Measurements from ENCODE around the gene BCAT1. TPM values are rescaled to one million over a fixed set of nuclear protein-coding genes. Genes with fewer than 3 reads are reported as not detected.

BCAT1 gene
- total and polyA plus RNA-seq, 2 of the 8 experiments (the other 6 are each of a cell fraction or from before 2014, with no cell fraction given) = 19.7 to 263 TPM

GRCh38 chr12:24944601-24944975, 4.3 kb downstream of the BCAT1 start:
- 78% methylated on average over 2 of the region's 2 CpGs; no CpG with 5 or more reads in 1 of the 2 experiments for WGBS, 2 experiments (ENCODE audit: extremely low coverage in 1 of 2, insufficient coverage in 1 of 2, insufficient read length in 1 of 2, insufficient replicate concordance in 2 of 2, low coverage in 1 of 2, low lambda C conversion rate in 2 of 2, missing lambda C conversion rate in 1 of 2)
- Histone ChIP-seq H3K23ac (ENCODE audit: insufficient read length) (no peak overlapping the region), H4K91ac (replicated peaks; ENCODE audit: insufficient read length, low read length) (no peak overlapping the region), H4K8ac (ENCODE audit: extremely low read depth, insufficient read depth, low read length) (no peak overlapping the region), H3K9ac (replicated peaks in 1 of 4; ENCODE audit: extremely low read depth in 1 of 4, low read depth in 3 of 4, low read length in 3 of 4) (no peak overlapping the region), H3K23me2 (ENCODE audit: low read depth, low read length) (peaks cover 9% of the 10 kb centered on the region), H3K14ac (ENCODE audit: insufficient read length) (no peak overlapping the region), H3K27ac (ENCODE audit: low read depth, low read length) (no peak overlapping the region), H3K4me2 (ENCODE audit: insufficient read depth in 1 of 2, low read depth in 2 of 2, low read length in 2 of 2) (peak overlapping the region in 1 of 2 experiments; percentile 29; a peak in 1 of 4 replicates), H3K4ac (replicated peaks; ENCODE audit: insufficient read length, low read depth, low read length) (no peak overlapping the region), H3K79me2 (ENCODE audit: control insufficient read depth in 1 of 2, insufficient read depth in 2 of 2, low read length in 2 of 2) (peaks cover 12 to 95% of the 10 kb centered on the region in 2 experiments), H3K79me1 (ENCODE audit: low read depth, low read length) (peaks cover 2% of the 10 kb centered on the region), H4K20me1 (replicated peaks in 1 of 2; ENCODE audit: control insufficient read depth in 1 of 2, insufficient read depth in 2 of 2, low read length in 2 of 2) (no peaks in the 10 kb centered on the region), H3K18ac (ENCODE audit: extremely low read depth, low read length) (no peak overlapping the region), H4K5ac (ENCODE audit: insufficient read length, low read depth, low read length) (peak overlapping the region; percentile 53), H2AFZ (ENCODE audit: low read length) (no peak overlapping the region), H3K27me3 (replicated peaks in 1 of 4; ENCODE audit: control insufficient read depth in 3 of 4, extremely low read depth in 1 of 4, insufficient read depth in 3 of 4, low read length in 3 of 4) (no peaks in the 10 kb centered on the region), H3K4me1 (replicated peaks in 1 of 4; ENCODE audit: control insufficient read depth in 3 of 4, insufficient read depth in 4 of 4, low read length in 3 of 4) (peaks cover under 1 to 30% (median 18%) of the 10 kb centered on the region in 4 experiments; a peak in 4 of 7 replicates), H3K56ac (replicated peaks; ENCODE audit: insufficient read length, low read depth, low read length) (no peak overlapping the region), H2BK5ac (ENCODE audit: low read depth, low read length) (no peak overlapping the region), H3K4me3 (ENCODE audit: extremely low read depth in 1 of 4, insufficient read depth in 2 of 4, low read depth in 3 of 4, low read length in 4 of 4) (no peak overlapping the region), H3K36me3 (ENCODE audit: control insufficient read depth in 2 of 4, insufficient read depth in 4 of 4, low read length in 3 of 4) (peaks cover 0 to 24% (median 1%) of the 10 kb centered on the region in 4 experiments; a peak in 2 of 8 replicates), H3K9me3 (ENCODE audit: insufficient read depth in 2 of 2, low read depth in 1 of 2, low read length in 1 of 2) (no peaks in the 10 kb centered on the region), H2BK120ac (replicated peaks; ENCODE audit: low read depth, low read length) (no peak overlapping the region), H2BK12ac (ENCODE audit: low read depth, low read length) (no peak overlapping the region), H2BK20ac (ENCODE audit: low read length) (no peak overlapping the region), H2AK5ac (ENCODE audit: low read depth, low read length) (no peak overlapping the region), H2BK15ac (ENCODE audit: low read length) (no peak overlapping the region)
- DNase-seq (ENCODE audit: low read depth in 1 of 2, low spot score in 2 of 2) (no peak), FAIRE-seq (no peak)
- ChIA-PET CTCF (ENCODE audit: partially characterized antibody) (interaction anchor here (3.3 kb wide), 1 partner anchor 15 kb away, joined by 11 read pairs; no protein-coding TSS in a partner anchor), POLR2A (ENCODE audit: partially characterized antibody) (interaction anchor here (0.8 to 22.8 kb wide), 7 partner anchors 11 to 115 kb away, joined by 3 to 468 read pairs (median 4); no protein-coding TSS in a partner anchor)
- TF ChIP-seq RFX5 (IDR thresholded peaks at IDR 0.05; ENCODE audit: borderline replicate concordance, low read depth, low read length) (no peak), EP300 (IDR thresholded peaks at IDR 0.05; ENCODE audit: borderline replicate concordance in 1 of 2, low read depth in 2 of 2, low read length in 2 of 2) (no peak), CHD1 (IDR thresholded peaks at IDR 0.05; ENCODE audit: low read depth, low read length) (no peak), SP1 (IDR thresholded peaks at IDR 0.05; ENCODE audit: low read depth, low read length) (no peak), BCL11A (IDR thresholded peaks at IDR 0.05; ENCODE audit: low read depth in 2 of 2, low read length in 2 of 2) (no peak), TAF1 (IDR thresholded peaks at IDR 0.05; ENCODE audit: low read depth, low read length) (no peak), RNF2 (IDR thresholded peaks at IDR 0.05; ENCODE audit: borderline replicate concordance, low read depth, low read length, missing control alignments, poor library complexity, severe bottlenecking) (no peak)

All from H1 (cell line).